Measurements from ENCODE around the gene DGKG. TPM values are rescaled to one million over a fixed set of nuclear protein-coding genes. Genes with fewer than 3 reads are reported as not detected.

The DGKG gene
- total RNA-seq, 1 donor from 2014 or later, result 18.2 TPM

DNA sequence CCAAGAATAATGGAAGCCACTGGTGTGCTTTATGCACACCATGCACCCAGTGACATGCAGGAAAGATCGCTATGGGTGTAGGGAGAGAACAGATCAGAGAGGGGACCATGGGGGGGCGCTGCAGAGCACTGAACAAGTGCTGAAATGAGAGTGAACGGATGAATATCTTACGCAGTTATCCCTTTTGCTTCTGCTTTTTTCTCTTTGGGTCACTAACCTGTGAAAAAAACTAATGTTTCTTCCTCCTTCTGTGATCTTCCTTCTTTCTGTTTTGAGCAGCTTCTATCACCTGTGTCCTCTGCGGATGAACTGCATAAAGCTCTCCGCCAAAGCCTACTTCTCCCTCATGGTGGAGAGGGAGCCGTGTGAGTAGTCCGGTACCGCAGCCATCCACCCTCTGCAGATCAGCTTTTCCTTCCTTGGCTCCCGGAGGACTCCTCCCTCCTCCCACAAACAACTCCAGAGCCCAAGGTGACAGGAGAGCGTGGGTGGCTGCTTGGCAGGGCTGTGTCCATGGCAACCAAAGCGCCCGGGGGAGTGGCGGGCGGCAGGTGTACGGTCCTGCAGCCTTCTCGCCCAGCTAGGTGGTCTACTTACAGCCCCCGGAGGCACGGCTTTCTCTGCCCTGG lies 106.2 kb downstream of the DGKG start:
- ATAC-seq (no peak), DNase-seq (no peak)
- intact Hi-C loops (cut with micrococcal nuclease), result loop anchor here (10.0 kb wide), 1 partner anchor 289 kb away; the partner anchor contains the start of gene CRYGS

DNA sequence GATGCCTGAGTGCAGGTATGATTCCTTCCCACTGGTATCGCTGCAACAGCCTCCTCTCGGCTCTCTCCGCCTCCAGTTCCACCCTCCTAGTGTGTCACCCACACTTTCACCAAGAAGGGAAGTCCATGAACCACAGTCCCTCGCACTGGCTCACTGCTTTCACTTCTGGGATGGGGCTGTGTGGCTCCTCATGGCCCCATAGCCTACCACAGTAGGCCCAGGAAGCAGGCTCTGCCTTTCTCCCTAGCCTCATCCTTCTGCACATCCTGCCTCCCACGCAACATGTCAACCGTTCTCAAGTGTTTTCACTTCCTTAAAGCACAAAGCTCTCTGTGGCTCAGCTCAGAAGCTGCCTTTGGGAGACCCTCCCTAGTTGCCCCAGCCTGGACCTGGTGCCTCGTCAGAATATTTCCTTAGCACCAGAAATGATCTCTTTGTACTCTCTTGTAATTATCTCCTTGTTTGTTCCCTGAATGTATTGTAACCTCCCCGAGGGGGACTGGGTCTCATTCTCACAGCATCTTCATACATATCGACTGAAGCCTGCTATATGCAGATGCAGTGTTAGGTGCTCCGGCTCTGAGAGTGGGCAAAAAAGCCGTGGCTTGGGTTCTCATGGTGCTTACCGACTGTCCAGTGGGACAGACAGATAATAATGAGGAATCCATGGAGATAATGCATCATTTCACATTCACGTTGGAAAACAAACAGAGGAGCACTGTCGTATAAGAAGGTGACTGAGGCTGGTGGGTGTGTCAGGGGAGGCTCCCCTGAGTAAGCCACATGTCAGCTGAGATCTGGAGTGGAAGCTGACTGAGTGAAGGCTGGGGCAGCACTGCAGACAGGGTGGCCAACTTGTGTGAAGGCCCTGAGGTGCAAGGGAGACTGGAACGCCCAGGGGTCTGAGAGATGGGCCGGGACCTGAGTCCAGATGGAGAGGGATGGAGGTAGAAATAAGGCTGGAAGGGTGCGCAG lies 107.1 kb downstream of the DGKG start:
- DNase-seq (no peak), ATAC-seq (peak; percentile 33)
- intact Hi-C loops (cut with micrococcal nuclease), result loop anchor here (10.0 kb wide), 1 partner anchor 290 kb away; the partner anchor contains the start of gene CRYGS

DNA sequence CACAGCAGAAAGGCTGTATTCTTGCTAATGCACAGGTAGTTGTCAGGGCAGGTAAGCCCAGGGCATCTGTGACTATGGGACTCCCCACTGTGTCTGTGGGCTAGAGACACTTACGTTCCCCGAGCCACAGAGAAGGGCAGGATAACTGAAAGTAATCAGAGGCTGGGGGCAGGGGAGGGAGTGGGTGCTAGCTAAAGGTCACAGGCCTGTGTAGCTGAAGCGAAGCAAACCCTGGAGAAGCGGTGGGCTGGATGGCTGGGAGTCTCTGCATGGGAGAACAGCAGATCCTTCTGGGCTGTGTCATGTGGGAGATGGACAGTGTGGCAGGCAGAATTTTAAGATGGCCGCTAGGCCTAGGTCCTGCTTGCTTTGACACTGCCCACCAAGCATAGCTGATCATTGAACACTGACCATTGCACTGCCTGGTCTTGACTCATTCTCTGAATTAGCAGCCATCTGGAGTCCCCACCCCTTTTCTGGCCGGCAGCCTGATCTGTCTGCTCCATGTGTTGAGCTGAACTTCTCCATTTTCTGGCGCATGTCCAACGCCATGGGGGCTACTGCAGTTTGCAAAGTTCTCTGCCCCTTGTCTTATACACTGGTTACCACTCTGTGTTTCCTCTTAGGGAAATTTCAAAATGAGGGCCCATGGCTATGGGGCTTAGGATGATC lies 110.0 kb downstream of the DGKG start:
- intact Hi-C loops (cut with micrococcal nuclease), result loop anchor here (10.0 kb wide), 1 partner anchor 293 kb away; the partner anchor contains the start of gene CRYGS
- DNase-seq (peak; percentile 52), ATAC-seq (no peak)

DNA sequence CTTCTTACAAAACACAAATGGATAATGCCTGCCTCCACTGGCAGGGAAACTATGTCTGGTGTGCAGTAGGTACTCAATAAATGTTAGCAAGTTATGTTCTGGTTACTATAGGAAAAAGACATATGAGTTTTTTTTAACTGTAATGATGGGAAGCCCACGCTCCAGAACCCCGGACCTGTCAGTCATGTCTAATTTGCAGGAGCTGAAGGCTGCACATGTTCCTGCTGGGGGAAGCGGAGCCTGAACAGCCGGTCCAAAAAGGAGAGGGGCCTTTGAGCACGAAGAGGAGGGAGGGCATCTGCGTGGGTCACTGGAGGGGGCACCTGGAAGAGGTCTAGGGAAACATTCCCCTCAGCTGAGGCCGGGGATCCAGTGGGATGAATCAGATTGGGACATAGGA lies 113.2 kb downstream of the DGKG start:
- intact Hi-C loops (cut with micrococcal nuclease), result loop anchor here (10.0 kb wide), 1 partner anchor 264 kb away; no protein-coding TSS in a partner anchor
- no peak for ATAC-seq
- DNase-seq, result no peak

DNA sequence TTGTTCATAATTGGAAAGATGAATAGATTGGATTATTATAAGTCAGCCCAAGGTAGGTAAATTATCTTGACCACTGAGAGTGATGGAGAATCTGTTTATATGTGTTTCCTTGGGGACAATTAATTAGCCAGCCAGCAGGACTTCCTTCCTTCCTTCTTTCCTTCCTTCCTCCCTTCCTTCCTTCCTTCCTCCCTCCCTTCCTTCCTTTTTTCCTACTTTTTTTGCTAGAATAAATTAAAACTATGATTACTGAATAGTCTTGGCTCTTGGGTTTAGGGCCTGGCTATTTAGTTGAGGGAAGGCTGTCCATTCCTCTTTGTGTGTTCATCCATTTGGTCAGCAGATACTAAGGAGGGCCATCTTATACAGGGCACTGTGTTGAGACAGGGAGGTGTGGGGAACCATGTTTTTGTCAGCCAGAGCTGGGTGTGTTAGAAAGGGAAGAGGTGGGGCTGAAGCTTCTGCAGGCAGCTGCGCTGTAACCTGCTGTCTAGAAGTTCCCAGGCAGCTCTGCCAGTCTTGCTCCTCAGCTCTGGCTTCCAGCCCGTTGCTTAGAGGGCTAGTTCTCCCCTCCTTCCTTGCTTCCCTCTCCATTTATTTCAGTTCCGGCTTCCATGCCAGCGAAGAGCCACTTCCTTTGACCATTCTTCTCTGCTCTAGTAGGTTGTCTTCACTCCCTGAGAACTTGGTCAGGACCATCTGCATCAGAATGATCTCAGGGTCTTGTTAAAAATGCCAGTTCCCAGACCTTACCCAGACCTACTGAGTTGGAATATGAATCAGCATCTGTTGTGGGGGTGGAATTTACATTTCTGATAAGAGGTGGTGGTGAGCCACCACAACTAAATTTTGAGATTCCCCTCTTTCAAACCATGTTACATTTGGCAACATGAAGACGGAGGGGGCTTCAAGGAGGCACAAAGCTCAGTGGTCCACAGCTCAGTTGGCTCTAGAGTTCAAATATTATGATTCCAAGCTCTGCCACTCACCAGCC lies 113.9 kb downstream of the DGKG start:
- peak; percentile 54 for DNase-seq
- intact Hi-C loops (cut with micrococcal nuclease), result loop anchor here (10.0 kb wide), 1 partner anchor 263 kb away; no protein-coding TSS in a partner anchor
- ATAC-seq, result peak; percentile 59

DNA sequence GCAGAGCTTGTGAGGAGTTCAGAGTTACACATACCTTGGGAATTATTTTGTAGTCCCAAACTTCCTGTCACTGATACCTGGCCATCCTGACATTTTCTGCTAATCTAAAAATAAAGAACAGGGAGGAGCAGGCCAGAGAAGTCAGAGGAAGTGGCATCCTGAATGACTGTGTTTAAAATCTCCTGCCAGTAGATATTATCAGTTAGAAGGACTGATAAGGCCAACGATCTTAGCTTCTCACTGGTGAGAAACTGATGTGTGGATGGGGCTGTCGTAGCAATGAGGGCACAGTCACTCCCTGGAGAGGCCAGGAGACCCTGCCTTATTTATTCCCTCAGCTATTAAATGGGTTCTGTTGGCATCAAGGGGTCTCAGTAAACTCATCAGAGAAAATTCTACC lies 115.1 kb downstream of the DGKG start:
- intact Hi-C loops (cut with micrococcal nuclease), result loop anchor here (10.0 kb wide), 1 partner anchor 262 kb away; no protein-coding TSS in a partner anchor
- no peak for DNase-seq
- no peak for ATAC-seq

DNA sequence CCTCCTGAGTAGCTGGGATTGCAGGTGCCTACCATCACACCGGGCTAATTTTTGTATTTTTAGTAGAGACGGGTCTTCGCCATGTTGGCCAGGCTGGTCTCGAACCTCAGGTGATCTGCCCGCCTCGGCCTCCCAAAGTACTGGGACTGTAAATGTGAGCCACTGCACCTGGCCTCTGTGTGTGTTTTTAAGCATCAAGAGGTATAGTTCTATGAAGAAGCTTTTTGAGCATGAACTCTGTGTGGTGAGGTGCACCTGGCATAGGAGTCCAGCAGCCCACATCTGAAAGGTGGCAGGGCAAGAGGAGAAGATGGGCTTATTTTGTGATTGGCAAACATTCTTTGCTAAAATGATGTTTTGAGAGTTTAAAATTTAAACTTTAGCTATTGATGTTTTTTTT lies 118.0 kb downstream of the DGKG start:
- DNase-seq (no peak), ATAC-seq (no peak)
- intact Hi-C loops (cut with micrococcal nuclease), result loop anchor here (10.0 kb wide), 1 partner anchor 259 kb away; no protein-coding TSS in a partner anchor

DNA sequence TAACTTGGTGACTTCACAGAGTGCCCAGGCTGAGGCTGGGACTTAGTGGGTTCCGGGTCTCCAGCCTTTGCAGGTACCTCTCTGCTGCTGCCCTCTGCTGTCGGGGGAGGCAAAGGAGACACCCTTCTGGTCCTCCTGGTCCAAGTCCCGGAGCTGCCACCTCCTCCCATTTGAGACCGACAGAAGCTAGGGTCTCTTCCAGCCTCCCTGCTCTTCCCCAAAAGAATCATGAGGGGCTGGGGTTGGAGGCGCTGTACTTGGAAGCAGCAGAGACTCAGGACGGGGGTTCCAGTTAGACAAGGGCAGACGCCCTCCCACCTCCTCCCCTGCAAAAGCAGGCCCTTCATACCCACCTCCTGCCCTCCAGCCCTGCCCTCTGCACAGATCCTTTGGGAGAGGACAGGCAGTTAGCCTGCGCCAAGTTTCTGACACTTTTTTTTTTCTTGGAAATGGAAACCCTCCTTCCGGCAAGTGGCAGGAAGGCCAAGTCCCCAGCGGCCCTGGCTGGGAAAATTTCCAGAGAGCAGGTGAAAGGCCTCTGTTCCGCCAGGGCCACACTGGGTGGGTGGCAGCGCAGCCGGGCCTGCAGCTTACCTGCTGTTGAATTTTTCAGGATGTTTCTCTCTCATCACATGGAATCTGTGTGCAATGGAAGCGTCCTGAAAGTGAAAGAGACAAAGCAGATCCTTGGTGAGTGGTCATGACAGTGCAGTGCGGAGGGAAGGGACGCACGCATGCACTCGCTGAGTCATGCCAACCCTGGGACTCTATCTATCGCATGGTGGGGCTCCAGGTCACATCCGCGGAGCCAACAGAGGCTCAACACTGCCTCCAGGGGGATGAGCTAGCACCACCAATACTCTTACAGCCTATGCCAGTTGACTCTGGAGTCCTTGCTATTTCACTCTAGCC lies 119.9 kb downstream of the DGKG start:
- intact Hi-C loops (cut with micrococcal nuclease), result loop anchor here (10.0 kb wide), 1 partner anchor 257 kb away; no protein-coding TSS in a partner anchor
- DNase-seq (peak; percentile 82), ATAC-seq (peak; percentile 93)

DNA sequence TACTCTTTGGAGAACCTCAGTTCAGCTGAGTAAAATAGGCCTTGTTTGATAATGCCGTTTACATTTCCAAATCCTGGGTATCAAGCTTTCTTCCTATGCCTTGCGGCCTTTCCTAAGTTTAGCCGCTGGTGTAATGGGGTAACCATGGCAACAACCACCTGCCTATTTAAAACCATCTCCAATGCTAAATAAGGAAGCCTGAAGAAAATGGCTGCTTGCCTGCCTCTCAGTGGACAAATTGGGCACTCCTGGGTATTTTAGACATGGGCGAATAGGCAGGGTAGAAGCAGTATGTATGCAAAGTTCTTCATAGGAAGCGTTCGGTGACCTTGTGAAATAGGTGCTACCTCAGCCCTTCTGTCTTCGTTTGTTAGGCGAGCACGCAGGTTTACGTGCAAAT lies 122.7 kb downstream of the DGKG start:
- no peak for DNase-seq
- intact Hi-C loops (cut with micrococcal nuclease), result no loop called here
- ATAC-seq, result peak; percentile 19

DNA sequence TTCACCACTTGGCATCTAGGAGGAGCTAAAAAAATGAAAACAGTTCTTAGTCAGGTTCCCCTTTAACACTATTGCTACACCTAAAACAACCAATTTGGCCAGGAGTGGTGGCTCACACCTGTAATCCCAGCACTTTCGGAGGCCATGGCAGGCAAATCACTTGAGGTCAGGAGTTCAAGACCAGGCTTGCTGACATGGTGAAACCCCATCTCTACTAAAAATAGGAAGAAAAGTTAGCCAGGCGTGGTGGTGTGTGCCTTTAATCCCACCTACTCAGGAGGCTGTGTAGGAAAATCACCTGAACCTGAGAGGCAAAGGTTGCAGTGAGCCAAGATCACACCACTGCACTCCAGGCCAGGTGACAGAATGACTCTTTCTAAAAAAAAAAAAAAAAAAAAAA lies 124.1 kb downstream of the DGKG start:
- ATAC-seq, result no peak
- intact Hi-C loops (cut with micrococcal nuclease), result no loop called here
- DNase-seq, result no peak

DNA sequence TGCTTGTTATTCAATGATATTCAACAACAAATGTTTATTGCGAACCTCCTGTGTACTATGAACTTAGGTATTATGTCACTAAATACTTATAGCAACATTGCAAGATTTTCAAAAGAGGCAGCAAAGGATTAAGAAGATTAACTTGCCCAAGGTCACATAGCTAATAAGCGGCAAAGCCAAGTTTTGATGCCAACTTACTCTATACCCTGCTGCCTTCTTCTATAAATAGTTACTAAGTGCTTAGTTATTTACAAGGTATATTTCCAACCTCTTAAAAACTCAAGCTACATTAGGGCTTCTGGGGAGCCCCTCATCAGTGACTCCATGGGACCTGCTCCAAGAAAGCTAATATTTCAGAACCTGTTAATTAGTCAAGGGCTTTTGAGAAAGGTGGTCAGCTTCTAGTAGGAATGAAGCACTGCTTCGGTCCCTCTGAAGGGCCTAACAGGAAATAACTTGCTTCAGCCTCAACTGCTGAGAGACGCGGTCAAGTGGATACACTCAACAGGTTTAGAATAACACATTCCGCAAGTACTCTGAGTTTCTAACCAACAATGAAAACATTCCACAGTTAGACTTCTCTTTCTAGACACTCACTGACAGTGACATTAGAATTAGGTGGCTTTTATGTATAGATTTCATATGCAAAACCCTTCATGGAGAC lies 125.5 kb downstream of the DGKG start:
- intact Hi-C loops (cut with micrococcal nuclease), result no loop called here
- ATAC-seq, result peak; percentile 85
- DNase-seq, result no peak

DNA sequence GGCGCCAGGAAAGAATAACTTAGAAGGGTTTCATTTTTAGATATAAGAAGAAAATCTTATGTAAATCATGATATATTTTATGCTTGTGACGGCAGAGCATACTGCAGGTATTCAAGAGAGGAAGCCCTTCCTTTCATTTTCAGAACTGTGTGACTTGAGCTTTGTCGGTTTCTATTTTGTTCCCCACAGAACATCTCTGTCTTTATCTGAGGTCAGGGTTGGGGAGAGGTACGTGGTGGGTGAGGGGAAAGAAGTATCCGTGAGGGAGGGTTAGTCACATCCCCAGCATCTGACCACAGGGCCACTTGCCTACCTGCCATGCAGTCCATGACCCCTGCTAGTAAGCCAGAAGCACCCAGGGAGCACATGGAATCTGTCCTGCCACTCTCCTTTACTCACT lies 126.5 kb downstream of the DGKG start:
- DNase-seq, result no peak
- no peak for ATAC-seq
- intact Hi-C loops (cut with micrococcal nuclease), result no loop called here

DNA sequence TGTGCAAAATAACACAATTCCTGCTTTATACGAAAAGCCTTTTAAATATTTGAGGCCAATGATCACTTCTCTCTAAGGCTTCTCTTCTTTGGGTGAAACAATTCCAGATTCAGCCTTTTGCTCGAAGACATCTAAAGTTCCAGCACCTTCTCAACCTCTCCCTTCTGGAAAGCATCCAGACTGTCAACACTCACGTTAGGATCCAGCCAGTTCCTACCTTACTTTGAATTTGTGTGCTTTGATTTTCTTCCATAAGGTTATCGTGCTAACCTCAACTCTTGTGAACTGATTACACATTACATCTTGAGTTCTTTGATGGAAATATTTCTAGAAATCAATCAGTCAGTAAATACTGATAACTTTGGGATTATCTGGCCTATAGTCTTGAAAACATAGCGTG lies 127.9 kb downstream of the DGKG start:
- DNase-seq (no peak), ATAC-seq (no peak)
- intact Hi-C loops (cut with micrococcal nuclease), result no loop called here

DNA sequence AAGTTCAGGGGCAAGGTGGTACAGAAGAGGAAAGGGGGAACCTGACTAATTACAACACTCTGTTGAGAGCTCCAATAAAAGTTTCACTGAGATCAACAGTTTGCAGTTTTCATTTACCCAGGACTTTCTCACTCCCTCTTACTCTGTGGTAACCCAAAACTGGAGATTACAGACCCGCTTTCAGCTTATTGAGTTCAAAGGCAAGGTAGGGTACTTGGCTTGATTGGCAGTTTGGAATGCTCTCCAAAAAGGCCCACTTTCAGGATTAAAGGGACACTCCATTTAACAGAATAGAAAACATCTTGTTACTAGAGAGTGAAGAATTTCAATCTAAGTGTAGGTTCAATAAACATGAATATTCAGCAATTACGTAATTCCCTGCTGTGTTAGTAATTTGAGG lies 135.6 kb downstream of the DGKG start:
- intact Hi-C loops (cut with micrococcal nuclease), result no loop called here
- ATAC-seq (no peak), DNase-seq (no peak)

DNA sequence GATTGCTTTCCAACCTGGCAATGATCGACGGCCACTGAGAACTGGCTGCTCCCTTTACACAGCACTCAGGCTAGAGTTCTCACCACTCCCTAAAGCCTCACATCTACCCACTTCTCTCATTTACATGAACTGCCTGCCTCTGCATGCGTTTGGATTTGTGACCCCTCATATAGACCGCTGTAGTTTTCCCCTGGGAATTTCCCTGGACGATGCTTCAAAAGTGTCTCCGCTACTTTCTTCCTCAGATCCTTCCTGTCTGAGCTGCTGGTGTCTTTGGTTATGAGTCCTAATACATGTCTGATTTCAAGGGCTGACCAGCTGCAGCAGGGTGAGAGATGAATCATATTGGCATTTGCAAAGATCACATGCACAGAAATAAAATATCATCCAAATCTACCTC lies 136.4 kb downstream of the DGKG start:
- no peak for ATAC-seq
- DNase-seq, result no peak
- intact Hi-C loops (cut with micrococcal nuclease), result no loop called here

DNA sequence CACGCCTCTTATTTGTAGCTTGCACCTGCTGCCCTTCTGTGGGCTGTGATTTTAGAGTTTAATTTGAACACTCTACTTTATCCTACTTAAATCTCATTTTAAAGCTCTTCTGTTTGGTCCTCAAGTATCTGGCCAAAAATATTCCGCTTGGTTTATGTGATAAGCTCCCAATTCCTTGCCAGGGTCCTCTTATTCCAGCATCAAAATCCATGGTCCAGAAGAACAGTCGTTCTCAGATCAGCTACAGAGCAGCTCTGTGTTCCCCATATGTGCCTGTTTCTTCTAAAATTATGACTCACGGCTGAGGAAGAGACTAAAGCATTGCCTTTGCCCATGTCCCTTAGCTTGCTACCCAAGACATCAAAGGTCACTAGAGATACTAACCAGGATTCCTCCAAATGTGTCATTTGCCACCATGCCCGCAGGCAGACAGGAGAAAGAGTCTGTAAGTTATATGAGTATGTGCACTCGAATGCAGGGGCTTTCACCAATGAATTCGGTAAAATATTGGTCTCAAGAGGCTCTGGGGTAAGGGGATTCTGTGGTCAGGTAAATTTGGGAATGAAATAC lies 137.9 kb downstream of the DGKG start:
- intact Hi-C loops (cut with micrococcal nuclease), result no loop called here
- ATAC-seq (no peak), DNase-seq (no peak)

All from left ventricle myocardium superior (tissue), 1 donor.